HG02798 (cell line): ENCODE data around the gene CPNE5.

ENCODE experiments used
- ATAC-seq: cut with Tn5 transposase; IDR thresholded peaks from one replicate; pipeline ENCODE4 v1.9.1; 2021; ENCODE audit warnings: mild to moderate bottlenecking; ENCODE audit not compliant: unreplicated experiment, poor library complexity

Gene CPNE5

DNA sequence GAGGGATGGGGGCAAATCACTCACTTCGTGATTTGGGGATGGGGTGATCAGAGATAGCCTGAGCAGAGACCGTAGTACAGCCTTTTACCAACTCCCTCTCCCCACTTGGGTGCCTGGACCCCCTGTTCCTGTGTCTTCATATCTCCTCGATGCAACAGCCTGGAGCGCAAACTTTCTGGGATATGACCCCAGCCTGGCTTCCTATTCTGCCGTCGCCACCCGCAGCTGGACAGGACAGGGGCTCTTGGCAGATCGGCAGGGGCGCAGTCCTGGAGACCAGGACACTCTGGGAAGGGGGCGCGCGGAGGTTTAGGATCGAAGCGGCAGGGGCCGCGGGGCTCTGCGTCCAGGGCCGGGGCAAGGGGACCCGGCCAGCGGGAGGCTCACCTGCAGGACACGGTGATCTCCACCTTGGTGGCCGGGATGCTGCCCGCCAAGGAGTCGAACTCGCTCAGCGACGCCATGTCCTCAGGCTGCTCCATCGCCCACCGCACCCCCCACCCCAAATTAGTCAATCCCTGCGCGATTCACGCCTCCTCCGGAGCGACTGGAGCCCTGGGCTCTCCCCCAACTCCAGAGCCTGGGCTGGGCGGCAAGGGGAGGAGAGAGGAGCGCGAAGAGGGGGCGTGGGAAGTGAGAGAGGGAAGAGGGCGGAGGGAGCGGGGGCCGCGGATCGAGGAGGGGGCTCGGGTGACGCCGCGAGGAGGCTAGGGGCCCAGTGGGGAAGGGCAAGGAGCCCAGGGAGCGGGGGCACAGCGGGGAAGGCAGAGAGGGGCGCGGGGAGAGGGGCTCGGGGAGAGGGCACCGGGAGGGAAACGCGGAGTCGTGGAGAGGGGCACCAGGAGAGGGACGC, at the start of gene CPNE5:
CPNE5 (minus strand) TSS at position 549 of the 853 bp plus-strand sequence; CDS start at position 482, 67 bp downstream.
- ATAC-seq = no peak

DNA sequence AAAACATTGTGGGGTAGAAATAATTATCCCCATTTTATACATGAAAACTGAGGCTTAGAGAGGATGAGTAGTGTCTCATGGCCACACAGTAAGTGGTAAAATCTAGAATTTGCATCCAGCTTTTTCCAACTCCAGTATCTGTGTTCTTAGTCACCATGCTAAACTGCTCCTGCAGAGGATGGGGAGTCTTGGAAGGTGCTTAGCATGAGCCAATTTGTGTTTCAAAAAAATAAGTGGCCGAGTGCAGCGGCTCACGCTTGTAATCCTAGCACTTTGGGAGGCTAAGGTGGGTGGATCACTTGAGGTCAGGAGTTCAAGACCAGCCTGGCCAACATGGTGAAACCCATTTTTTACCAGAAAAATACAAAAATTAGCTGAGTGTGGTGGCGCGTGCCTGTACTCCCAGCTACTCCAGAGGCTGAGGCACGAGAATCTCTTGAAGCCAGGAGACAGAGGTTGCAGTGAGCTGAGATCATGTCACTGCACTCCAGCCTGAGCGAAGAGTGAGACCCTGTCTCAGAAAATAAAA, 48.9 kb upstream of the CPNE5 start:
- ATAC-seq = no peak

- no peak for ATAC-seq
These were observed 47.8 kb upstream of the CPNE5 start for GRCh38 chr6:36886950-36887618.

DNA sequence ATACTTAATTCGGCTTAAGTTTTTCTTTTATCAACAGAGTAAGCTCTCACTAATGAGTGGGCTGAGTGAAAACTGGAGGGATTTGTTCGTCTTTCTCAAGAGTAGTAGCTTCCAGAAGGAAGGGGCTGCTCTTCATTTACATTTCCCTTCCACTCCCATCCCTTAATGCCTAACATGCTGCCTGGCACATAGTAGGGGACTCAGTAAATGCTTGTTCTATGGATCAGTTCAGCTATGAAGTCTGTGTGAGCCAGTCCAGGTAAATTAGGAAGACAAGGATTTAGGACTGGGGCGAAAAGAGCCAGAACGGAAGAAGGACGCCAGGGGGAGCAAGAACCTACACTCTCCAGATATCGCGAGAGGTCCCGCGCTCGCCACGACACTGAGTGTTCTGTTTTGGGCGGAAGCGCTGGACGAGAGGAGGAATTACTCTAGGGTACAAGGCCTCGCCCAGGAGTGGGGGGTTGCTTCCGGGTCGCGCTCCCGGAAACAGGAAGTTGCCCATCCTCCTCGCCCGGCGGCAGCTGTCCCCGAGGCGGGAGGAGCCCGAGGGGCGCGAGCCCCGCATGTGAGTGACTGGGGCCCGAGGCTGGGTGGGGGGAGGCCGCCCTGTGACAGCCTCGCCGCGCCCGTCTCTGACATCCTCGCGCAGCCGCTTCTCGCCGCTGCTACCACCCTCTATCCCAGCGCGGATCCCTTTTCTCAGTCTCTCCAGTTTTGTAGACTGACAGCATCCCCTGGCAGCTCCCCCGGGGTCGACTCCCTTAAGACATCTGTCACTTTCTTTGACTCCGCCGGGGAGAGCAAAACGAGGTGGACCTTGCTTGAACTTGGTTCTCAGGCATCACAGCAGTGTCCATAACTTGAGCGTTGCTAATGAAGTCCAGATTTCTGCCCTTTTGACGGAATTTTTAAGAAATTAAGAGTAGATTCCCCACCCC, 46.5 kb upstream of the CPNE5 start, which contains the start of gene C6orf89:
C6orf89 (plus strand) TSS at position 492 of the 941 bp plus-strand sequence. CDS start 13,493 bp downstream, outside the sequence.
- peak; percentile 99 for ATAC-seq

DNA sequence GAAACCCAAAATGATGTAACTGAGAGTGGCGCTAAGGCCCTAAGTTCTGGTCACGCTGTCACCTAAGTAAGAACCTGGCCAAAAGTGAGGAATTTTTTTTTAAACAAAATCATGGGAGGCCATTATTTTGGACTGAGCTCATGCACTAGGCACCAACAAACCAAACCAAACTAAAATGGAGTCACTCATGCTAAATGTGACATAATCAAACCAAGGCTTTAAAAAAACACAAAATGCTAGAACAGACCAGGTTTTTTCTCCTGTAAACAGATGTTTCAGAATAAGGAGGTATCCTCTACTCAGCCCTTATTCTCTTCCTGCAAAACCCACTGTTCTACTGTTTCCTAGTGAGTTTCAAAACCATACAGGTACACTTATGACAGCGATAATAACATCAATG, 45.4 kb upstream of the CPNE5 start:
- ATAC-seq = no peak

DNA sequence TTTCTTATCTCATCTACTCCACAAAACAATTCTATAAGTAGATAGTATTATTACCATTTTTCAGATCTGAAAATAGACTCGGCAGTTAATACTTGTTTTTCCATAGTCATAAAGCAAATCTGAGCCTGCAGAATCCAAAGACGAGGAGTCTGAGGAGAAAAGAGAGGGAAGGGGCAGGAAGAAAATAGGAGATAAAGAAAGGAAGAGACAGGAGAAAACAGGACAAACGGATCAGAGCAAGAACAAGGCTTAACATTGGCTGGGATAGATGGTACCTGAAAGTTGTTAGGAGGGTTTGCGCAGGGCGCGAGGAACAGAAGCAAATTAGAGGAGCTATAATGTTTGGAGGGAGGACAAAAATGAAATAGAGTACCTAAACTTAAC, 36.0 kb upstream of the CPNE5 start:
- no peak for ATAC-seq

- ATAC-seq = peak; percentile 84
These were observed 35.4 kb upstream of the CPNE5 start, which contains the start of gene PPIL1 for GRCh38 chr6:36874443-36875249. PPIL1 (minus strand) TSS chr6:36874803; CDS start chr6:36874772, 31 bp downstream.

DNA sequence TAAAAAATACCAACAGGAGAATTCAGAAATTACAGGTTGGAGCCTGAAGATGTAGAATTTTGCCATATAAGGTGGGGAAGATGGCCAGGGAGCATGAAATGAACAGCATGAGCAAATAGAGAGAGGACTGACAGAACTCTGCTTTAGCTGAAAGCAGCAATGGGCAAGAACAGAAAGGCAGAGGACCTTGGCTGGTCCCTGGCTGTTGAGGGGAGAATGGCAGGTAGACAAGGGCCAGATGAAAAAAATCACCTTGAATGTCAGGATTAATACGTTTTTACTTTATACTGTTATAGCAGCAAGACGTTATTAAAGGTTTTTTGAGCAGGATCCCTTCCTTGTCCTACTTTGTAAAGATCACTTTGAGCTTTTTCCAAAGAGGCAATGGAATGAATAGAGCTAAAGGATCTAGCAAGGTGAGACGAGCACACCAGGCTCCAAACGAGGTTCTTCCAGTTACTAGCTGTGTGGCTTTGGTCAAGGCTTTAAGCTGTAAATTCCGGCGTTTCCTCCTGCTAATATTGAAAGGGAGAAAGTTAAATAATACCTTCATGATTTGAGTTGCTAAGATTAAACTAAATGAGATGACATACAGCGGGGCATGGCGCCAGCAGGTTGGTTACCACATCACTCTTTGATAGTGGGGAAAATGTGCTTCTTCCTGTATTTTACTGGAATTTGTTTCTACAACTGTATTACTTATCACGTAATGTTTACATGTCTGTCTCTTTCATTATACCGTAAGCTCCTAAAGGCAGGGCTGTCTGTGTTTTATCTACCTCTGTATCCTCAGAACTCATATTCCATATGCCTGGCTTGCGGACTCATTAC, 34.6 kb upstream of the CPNE5 start:
- no peak for ATAC-seq

GRCh38 chr6:36873115-36873514, 33.9 kb upstream of the CPNE5 start:
- no peak for ATAC-seq

DNA sequence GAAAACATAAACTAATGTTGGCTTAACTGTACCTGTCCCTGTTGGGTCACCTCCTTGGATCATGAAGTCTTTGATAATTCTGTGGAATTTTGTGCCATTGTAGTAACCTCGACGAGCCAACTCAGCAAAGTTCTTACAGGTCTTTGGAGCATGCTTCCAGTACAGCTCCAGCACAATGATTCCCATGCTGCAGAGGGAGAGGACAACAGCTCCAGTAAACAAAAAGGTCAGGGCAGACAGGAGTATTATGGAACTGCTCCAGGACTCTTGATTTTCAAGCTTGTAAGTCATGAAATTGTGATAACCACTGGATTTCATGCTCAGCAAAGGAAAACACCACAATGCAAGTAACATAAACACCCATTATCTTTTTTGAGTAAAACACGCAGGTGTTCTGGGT, 32.4 kb upstream of the CPNE5 start:
- ATAC-seq = no peak

- no peak for ATAC-seq
These were observed 28.4 kb upstream of the CPNE5 start for GRCh38 chr6:36867471-36868224.

DNA sequence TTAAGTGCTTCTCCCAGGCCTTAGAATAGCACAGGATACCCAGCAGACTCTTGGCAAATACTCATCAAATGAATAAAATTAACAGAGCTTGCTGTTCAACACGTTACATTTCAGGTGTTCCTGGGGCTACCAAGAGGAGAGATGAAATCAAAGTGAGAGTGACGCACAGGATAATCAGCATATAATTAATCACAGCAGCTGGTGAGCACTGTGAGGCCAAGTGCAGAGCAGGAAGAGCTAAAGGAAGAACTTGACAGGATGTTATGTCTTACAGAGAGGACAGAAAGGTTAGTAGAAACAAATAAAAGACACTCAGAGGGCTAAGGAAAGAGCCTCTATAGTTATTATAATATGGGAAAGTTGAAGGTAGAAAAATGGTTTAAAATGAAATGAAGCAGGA, 26.6 kb upstream of the CPNE5 start:
- ATAC-seq = no peak

GRCh38 chr6:36863670-36864540, 24.7 kb upstream of the CPNE5 start:
- ATAC-seq = no peak

DNA sequence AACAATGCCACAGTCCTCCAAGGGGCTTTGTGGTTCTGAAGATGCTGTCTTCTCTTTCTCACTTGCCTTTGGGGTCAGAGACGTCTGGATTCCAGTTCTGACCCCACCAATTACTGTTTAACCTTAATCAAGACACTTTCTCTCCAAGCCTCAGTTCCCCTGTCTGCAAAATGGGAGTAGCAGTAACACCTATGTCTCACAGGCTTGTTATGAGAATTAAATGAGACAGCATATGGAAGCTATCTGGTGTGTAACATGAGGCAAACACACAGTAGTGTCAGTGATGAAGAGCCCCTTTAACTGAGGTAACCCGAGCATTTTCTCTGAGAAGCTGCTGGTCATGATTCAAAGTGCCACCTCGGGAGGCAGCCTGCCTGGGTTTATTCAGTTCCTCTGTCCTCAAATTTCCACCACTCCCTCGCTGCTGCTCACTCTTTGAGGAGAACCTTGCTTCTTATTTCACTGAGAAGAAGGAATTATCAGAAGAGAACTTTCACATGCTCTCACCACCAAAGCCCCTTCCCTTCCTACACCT, 23.7 kb upstream of the CPNE5 start:
- no peak for ATAC-seq

GRCh38 chr6:36862164-36862847, 23.1 kb upstream of the CPNE5 start:
- no peak for ATAC-seq

DNA sequence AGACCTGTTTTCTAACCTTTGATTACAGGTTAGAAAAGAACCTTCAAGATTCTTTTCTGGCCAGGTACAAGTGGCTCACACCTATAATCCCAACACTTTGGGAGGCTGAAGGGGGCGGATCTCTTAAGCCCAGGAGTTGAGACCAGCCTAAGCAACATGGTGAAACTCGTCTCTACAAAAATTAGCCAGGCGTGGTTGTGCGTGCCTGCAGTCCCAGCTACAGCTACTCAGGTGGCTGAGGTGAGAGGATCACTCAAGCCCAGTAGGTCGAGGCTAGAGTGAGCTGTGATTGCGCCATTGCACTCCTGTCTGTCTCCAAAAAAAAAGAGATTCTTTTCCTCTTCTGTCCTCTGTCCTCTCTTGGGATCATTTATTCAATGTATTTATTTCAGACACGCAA, 20.9 kb upstream of the CPNE5 start:
- no peak for ATAC-seq
